Suppressor macrophage treated with lipopolysaccharide for 4 hours (primary cell): ENCODE results near the gene PPM1E.

Experiments used
- DNase-seq: peaks from one replicate; pipeline ENCODE4 v3.0.0-alpha.2; 2020

The PPM1E gene

DNA sequence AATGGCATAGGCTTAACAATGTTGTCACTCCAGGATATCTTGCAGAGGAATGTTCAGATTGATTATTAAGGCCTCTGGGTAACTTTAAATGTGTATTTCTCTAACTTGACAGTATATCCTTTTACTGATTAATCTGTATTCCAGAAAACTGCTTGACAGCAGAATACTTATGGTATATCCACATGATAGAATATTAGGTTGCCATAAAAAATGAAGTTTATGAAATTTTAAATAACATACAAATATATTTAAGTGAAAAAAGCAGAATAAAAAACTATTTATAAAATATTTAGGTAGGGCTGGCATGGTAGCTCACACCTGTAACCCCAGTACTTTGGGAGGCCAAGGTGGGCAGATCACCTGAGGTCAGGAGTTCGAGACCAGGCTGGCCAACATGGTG lies 244.4 kb downstream of the PPM1E start:
- no peak for DNase-seq

DNA sequence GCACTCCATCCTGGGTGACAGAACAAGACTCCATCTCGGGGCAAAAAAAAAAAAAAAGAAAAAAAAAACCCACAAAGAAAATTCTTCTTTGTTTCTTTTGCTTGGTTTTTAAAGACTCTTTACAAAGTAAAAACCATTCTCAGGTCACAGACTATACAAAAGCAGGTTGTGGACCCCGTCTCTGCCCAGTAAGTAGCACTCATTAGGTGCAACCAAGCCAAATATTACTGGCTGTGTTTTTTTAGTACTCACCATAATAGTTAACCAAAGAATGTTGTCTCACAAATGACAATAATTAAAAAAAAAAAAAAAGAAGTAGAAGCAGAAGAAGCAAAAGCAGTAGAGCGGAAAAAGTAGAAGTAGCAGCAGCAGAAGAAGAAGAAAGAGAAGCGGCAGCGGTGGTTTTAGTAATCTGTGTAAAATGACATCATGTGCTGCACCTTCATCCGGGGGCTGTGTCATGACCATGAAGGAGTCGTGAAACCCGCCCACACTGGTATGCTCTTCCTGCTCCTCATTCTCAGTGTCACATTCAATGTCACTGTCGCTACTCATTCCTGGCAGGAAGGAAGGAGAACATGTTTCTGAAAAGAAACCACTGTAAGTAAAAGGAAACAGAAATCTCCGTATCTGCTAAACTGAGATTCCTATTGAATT lies 245.6 kb downstream of the PPM1E start:
- DNase-seq, result peak; percentile 95

DNA sequence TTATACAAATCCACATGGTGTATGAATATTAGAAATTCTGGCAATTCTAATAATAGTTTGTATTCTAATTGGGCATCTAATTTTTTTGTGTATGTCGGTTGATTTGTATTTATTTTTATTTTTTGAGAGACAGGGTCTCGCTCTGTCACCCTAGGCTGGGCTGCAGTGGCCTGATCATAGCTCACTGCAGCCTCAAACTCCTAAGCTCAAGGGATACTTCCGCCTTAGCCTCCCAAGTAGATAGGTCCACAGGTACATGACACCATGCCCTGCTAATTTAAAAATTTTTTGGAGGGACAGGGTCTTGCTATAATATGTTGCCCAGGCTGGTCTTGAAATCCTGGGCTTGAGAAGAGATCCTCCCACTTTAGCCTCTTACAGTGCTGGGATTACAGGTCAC lies 246.5 kb downstream of the PPM1E start:
- DNase-seq, result no peak

DNA sequence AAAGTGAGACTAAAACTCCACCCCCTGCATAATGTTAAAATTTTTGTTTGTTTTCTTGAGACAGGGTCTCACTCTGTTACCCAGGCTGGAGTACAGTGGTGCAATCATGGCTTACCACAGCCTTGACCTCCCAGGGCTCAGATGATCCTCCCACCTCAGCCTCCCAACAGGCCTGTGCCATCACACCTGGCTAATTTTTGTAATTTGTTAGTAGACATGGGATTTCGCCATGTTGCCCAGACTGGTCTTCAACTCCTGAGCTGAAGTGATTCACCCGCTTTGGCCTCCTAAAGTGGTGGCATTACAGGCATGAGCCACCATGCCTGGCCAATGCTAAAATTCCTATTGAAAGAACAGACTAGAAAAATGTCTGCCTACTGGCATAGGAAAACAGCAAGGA lies 247.2 kb downstream of the PPM1E start:
- DNase-seq, result no peak

DNA sequence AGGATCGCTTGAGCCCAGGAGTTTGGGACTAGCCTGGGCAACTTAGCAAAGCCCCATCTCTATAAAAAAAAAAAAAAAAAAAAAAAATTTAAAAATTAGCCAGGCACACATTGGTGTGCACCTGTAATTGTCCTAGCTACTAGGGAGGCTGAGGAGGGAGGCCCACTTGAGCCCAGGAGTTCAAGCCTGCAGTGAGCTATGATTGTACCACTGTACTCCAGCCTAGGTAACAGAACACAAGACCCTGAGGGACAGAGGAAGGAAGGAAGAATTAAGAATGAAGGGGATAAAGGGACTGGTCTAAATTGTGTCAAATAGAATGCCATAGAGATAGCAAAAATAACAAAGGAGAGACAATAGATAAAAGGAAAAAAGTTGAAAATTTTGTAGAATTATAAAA lies 248.2 kb downstream of the PPM1E start:
- DNase-seq, result no peak

DNA sequence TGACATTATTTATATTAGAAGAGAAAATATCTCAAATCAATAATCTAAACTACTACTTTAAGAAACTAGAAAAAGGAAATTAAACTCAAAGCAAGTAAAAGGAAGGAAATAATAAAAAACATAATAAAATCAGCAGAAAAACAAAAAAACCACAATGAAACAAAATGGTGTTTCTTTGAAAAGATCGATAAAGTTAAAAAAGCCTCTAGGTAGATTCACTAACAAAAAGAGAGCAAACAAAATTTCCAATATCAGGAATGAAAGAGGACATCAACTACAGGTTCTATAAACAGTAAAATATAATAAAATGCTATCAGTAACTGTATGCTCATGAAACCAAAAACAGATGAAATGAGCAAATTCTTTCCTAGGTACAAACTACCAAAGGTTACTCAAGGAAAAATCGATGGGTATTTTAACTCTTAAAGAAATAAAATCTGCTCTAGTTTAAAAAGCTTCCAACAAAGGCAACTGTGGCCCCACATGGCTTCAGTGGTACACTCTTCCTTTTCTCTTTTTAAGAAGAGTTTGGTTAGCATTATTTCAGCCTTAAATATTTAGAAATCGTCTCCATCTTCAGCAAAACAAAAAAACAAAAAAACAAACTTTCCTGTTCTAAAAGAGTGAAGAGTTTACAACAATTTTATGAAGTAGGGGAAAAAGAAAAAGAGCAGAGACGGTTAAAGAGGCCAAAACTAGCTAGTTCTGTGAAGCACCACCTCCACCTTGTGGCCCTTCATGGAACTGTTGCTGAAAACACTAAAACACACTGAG lies 248.9 kb downstream of the PPM1E start:
- peak; percentile 77 for DNase-seq

DNA sequence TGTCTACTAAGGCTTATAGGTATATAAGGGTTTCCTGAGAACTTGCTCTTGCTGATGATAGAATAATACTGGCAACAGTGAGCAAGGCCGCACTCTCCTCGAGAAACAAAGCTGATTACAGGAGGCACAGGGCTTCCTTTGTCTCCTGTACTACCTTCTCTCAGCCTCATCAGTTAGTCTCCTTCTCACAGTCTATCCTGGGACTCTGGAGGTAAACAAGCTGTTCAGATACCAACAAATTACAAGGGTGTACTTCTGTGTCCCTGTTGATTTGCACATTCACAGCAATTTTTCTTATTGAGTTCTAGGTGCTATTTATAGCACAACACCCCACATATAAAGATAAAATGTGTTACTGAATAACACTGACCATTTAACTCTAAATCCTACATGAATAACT lies 252.3 kb downstream of the PPM1E start:
- DNase-seq, result no peak

DNA sequence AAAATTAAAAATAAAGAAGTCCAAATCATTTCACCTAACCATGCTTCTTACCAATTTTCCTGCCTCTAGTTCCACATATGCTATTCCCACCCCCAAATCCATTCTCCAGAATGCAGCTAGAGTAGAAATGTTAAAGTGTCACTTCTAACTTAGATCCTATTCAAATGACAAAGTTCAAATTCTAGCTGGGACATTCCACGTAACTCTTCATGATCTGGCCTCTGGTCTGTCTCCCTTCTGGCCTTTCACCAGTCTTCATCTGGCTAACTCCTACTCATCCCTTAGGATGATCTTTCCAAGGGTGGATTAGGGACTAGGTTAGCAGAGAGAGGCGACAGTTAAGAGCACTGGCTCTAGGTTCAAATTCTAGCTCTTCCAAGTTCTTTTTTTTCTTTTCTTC lies 253.1 kb downstream of the PPM1E start:
- no peak for DNase-seq

DNA sequence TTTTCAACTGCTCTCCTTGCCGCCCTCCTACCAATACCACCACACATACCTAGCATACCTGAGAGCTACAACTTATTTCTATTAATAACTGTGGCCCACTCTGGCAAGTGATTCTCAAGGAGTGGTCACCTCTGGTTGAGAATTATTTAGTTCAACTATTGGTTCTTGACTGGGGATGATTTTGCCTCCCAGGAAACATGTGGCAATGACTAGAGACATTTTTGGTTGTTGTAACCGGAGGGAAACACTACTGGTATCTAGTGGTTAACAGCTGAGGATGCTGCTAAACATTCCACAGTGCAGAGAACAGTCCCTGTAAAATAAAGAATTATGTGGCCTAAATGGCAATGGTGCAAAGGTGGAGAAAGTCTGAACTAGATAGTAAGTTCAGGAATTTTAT lies 254.4 kb downstream of the PPM1E start:
- no peak for DNase-seq

DNA sequence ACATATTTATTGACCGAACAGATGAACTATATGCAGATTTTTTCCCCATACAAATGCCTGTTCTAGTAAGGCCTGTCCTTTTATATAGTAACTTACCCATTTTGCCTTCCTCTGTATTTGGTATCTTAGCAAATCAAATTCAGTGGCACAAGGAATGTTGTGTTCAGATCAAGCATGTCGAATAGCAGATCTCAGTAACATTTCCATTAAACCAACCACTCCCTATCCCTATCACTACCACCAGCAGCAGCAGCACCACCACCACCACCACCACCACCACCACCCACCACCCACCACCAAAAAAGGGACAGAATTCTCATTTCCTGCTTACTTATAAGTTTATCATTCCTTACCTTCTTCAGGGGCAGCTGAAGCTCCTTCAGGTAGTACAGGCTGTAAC lies 256.3 kb downstream of the PPM1E start:
- DNase-seq, result no peak

DNA sequence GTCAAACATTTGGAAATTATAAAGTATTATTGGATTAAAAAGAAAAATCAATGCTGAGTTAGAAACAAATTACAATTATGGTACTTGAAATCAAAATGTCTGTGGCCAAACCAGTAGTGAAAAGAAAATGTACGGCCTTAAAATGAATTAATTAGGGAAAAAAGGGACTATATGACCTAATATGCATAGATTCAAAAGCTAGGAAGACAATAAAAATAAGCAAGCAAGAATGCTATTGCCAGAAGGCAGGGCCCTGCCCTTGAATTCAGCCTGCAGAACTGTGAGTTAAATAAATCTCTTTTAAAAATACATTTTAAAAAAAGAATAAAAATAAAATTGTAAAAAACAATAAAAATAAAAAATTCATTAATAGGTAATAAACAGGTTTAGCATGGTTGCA lies 262.4 kb downstream of the PPM1E start:
- DNase-seq, result no peak

DNA sequence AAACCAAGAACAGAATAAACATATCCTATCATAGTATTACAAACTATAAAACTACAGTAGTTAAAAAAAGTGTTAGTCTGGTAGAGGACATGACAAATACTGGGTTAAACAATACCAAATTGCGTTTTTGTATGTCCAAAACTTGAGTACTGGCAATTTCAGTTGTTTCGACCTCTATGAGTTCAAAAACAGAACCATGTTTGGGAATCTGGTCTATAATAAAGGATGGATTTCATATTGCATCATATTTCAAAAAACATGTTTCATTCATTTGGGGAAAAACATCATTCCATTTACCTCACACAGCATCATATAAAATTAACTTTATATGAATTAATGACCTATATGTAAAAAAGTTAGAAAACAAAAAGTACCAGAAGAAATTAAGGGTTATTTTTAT lies 269.3 kb downstream of the PPM1E start:
- no peak for DNase-seq

DNA sequence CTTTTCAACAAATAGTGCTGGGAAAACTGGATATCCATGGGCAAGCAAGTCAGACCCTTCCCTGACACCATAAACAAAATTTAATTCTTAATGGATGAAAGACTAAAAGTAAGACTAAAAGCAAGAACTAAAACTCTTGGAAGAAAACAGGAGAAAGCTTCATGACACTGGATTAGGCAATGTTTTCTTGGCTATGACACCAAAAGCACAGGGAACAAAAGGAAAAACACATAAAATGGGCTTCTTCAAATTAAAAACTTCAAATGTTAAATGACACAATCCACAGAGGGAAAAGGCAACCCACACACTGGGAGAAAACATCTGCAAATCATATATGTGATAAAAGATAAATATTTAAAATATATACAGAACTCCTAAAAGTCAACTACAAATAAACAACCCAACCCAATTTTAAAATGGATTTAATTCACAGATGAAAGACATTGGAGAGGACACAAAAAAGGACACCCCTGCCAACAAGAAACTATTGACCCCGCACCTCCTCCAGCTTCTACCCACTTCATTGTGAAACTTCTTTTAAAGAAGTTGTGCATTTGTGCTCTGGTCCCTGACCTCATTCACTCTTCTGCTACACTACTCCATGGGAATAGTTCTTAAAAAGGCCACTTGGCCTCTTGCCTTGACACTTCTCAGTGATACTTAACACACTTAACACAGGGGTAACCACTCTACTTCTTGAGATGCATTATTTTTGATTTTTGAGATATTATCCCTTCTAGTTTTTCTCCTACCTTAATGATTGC lies 270.7 kb downstream of the PPM1E start:
- DNase-seq, result peak; percentile 54

DNA sequence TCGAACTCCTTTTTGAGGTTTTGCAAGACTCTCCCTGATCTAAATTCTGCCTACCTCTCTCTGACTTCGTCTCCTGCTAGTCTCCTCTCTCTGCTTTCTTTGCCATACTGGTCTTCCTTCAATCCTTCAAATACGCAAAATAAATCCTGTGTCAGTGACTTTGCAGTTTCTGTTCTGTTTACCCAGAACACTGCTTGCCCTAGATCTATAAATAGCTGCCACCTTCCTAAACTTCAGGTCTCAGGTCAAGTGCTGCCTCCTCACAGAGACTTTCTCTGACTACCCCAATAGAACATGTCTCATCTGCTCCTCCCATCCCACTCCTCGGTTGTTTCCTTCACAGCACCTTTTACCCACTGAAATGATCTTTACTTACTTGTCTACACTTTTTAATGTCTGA lies 272.1 kb downstream of the PPM1E start:
- peak; percentile 15 for DNase-seq

DNA sequence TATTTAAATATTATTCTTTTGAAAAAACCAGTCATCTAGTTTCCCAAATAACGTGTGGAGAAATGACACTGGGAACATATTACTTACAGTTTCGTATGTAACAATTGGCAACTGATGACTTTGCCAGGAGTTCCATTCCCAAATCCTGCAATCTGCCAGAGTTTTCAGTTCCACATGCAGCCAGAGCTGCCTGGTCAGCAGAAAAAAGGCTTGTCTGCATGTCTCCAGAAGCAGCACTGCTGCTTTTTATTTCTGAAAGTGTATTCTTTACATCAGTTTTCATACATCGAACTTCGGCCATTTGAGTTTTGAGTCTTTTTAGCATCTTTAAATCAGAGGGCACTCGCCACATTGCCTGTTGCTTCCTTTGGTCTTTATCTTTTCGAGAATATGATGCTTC lies 272.7 kb downstream of the PPM1E start:
- peak; percentile 28 for DNase-seq

DNA sequence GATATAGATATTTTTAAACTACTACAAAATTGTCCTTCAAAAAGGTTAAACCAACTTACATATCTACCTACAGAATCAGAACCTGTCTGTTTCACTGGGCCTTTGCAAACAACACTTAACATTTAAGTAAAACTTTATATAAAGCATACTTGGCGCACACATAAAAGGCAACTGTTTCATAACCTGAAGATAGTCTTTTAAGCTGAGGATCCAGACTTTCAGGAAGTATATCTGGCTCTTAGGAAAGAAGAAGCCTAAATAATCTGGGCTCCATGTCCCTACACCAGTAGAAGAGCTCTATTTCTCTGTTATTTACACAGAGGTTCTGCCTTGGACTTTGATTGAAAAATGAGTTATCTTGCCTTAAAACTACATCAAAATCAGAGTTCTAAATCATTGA lies 275.2 kb downstream of the PPM1E start:
- no peak for DNase-seq
